ENCODE measurements around the gene TMEM218. TPM values are rescaled to one million over a fixed set of nuclear protein-coding genes. Genes with fewer than 3 reads are reported as not detected.

The TMEM218 gene
- total RNA-seq, 1 experiment from 2014 or later = 14.3 TPM

DNA sequence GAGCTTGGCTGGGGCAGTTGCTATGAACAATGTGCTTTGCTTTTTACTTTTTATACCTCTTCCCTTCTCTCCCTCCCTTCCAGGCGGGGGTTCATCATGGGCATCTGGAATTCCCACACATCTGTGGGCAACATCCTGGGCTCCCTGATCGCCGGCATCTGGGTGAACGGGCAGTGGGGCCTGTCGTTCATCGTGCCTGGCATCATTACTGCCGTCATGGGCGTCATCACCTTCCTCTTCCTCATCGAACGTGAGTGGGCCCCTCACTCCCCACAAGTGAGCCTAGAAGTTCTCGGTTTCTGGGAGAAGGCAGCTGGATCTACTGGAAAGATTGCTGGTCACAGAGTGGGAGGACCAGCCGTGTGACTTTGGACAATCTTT is 30.9 kb downstream of the TMEM218 start:
- Mint-ChIP-seq H3K36me3 (ENCODE audit: insufficient read depth in 1 of 3, low read depth in 3 of 3) (peaks cover 0 to 2% (median 0%) of the 10 kb centered on the region in 3 experiments; a peak in 1 of 7 replicates), H3K4me3 (no peak overlapping the region), H3K9me3 (no peaks in the 10 kb centered on the region), H3K4me1 (peaks cover 3 to 6% of the 10 kb centered on the region in 2 experiments), H3K27me3 (ENCODE audit: low read depth) (peaks cover 15% of the 10 kb centered on the region), H3K27ac (no peak overlapping the region)
- no peak overlapping the region for H2BK5ac ChIP-seq (ENCODE audit: insufficient read length, low read length)
- no peak overlapping the region for H3K56ac ChIP-seq (ENCODE audit: insufficient read length, low read depth, low read length)
- no peaks in the 10 kb centered on the region for H3K9me3 ChIP-seq (ENCODE audit: control insufficient read depth, low read depth, low read length)
- H3K27ac ChIP-seq (ENCODE audit: insufficient read length, low read depth, low read length) = no peak overlapping the region
- no peak overlapping the region for H2BK20ac ChIP-seq (ENCODE audit: low read depth, low read length, poor library complexity, severe bottlenecking)
- H3T11ph ChIP-seq (ENCODE audit: low read length) = no peak overlapping the region
- DNase-seq = no peak
- no peaks in the 10 kb centered on the region for H3K23me2 ChIP-seq (ENCODE audit: insufficient read length, low read depth, low read length, poor library complexity, severe bottlenecking)
- H4K20me1 ChIP-seq (ENCODE audit: control insufficient read depth, insufficient read depth, insufficient read length) = no peaks in the 10 kb centered on the region
- H3K18ac ChIP-seq (ENCODE audit: insufficient read length, low read depth, low read length) = no peak overlapping the region
- H4K5ac ChIP-seq (ENCODE audit: insufficient read length, low read depth, low read length) = no peak overlapping the region
- no CpG with 5 or more reads among the region's 12 CpGs for WGBS (ENCODE audit: extremely low coverage, insufficient read length, low lambda C conversion rate)
- no peak overlapping the region for H2AK5ac ChIP-seq (ENCODE audit: insufficient read length, low read length)
- H2AFZ ChIP-seq (ENCODE audit: low read length) = no peak overlapping the region
- TF ChIP-seq, protein P1, sequence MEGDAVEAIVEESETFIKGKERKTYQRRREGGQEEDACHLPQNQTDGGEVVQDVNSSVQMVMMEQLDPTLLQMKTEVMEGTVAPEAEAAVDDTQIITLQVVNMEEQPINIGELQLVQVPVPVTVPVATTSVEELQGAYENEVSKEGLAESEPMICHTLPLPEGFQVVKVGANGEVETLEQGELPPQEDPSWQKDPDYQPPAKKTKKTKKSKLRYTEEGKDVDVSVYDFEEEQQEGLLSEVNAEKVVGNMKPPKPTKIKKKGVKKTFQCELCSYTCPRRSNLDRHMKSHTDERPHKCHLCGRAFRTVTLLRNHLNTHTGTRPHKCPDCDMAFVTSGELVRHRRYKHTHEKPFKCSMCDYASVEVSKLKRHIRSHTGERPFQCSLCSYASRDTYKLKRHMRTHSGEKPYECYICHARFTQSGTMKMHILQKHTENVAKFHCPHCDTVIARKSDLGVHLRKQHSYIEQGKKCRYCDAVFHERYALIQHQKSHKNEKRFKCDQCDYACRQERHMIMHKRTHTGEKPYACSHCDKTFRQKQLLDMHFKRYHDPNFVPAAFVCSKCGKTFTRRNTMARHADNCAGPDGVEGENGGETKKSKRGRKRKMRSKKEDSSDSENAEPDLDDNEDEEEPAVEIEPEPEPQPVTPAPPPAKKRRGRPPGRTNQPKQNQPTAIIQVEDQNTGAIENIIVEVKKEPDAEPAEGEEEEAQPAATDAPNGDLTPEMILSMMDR (conservative IDR thresholded peaks at IDR 0.05) = no peak
- no peak overlapping the region for H3K4me2 ChIP-seq (ENCODE audit: insufficient read depth, insufficient read length, low read length)
- no peak overlapping the region for H3K9ac ChIP-seq (ENCODE audit: extremely low read depth, insufficient read length, low read length)
- H2BK15ac ChIP-seq (ENCODE audit: low read depth, low read length) = no peak overlapping the region
- H2BK120ac ChIP-seq (ENCODE audit: low read depth, low read length, poor library complexity, severe bottlenecking) = no peak overlapping the region
- H3K79me2 ChIP-seq (ENCODE audit: insufficient read depth, low read length) = no peaks in the 10 kb centered on the region
- H3K23ac ChIP-seq (ENCODE audit: insufficient read length, low read depth, low read length) = no peak overlapping the region
- no peaks in the 10 kb centered on the region for H3K79me1 ChIP-seq (ENCODE audit: insufficient read depth, low read depth, low read length, poor library complexity, severe bottlenecking)
- no peak overlapping the region for H4K91ac ChIP-seq (ENCODE audit: insufficient read length, low read depth, low read length)
- H3K4me1 ChIP-seq (ENCODE audit: insufficient read depth, low read length) = no peaks in the 10 kb centered on the region
- no peak overlapping the region for H4K8ac ChIP-seq (replicated peaks; ENCODE audit: insufficient read length, low read depth, low read length)
- no peaks in the 10 kb centered on the region for H3K27me3 ChIP-seq (ENCODE audit: insufficient read depth, low read length)
- no peak overlapping the region; the same call in 1 of the 2 replicates for H3K14ac ChIP-seq (ENCODE audit: insufficient read depth, low read length)
- no peak overlapping the region for H3K4ac ChIP-seq (ENCODE audit: low read depth, low read length)
- H2BK12ac ChIP-seq (ENCODE audit: insufficient read length, low read depth, low read length) = no peak overlapping the region

Measured in H9 (cell line).